ENCODE measurements around the gene NLE1.
"Not testable (repeated sequence)": the region's sequence is repeated elsewhere in the genome, so short reads cannot be mapped to it uniquely, and the experiment has no call there.

Gene NLE1

GRCh38 chr17:35161281-35161761 is 19.2 kb upstream of the NLE1 start:
- DNase-seq, result no peak

GRCh38 chr17:35160354-35161201 is 18.5 kb upstream of the NLE1 start:
- no peak for DNase-seq

GRCh38 chr17:35159940-35160339 is 17.8 kb upstream of the NLE1 start:
- no peak for DNase-seq

GRCh38 chr17:35155246-35155645 is 13.1 kb upstream of the NLE1 start:
- DNase-seq, result no peak

- no peak for DNase-seq
Observed at GRCh38 chr17:35154196-35155165, 12.4 kb upstream of the NLE1 start.

- no peak for DNase-seq
Observed at GRCh38 chr17:35152421-35153140, 10.5 kb upstream of the NLE1 start.

GRCh38 chr17:35151080-35151479 is 9.0 kb upstream of the NLE1 start:
- DNase-seq, result not testable (repeated sequence)

- DNase-seq, result no peak
Observed at GRCh38 chr17:35149941-35150340, 7.8 kb upstream of the NLE1 start.

GRCh38 chr17:35148144-35148543 is 6.0 kb upstream of the NLE1 start:
- no peak for DNase-seq

- no peak for DNase-seq
Observed at GRCh38 chr17:35147375-35147905, 5.3 kb upstream of the NLE1 start, which contains the start of gene UNC45B. UNC45B (plus strand) TSS chr17:35147817; CDS start chr17:35148264, 447 bp downstream.

GRCh38 chr17:35146214-35146833 is 4.2 kb upstream of the NLE1 start:
- no peak for DNase-seq

GRCh38 chr17:35144840-35145239 is 2.7 kb upstream of the NLE1 start:
- DNase-seq, result no peak

- no peak for DNase-seq
Observed at GRCh38 chr17:35142467-35142796, 329 bp upstream of the NLE1 start.

- DNase-seq, result no peak
Observed at GRCh38 chr17:35138218-35138617, 3.9 kb downstream of the NLE1 start.

- DNase-seq, result no peak
Observed at GRCh38 chr17:35135322-35135721, 6.8 kb downstream of the NLE1 start.

- DNase-seq, result no peak
Observed at GRCh38 chr17:35132816-35133550, 9.1 kb downstream of the NLE1 start.

- DNase-seq, result no peak
Observed at GRCh38 chr17:35132099-35132498, 10.0 kb downstream of the NLE1 start.

- DNase-seq, result no peak
Observed at GRCh38 chr17:35130392-35130791, 11.7 kb downstream of the NLE1 start.

GRCh38 chr17:35129973-35130351 is 12.1 kb downstream of the NLE1 start:
- DNase-seq, result no peak

- DNase-seq, result no peak
Observed at GRCh38 chr17:35129154-35129972, 12.7 kb downstream of the NLE1 start.

All from DMS 273 treated with DMSO at 0.1 percent for 48 hours (cell line).